GM20000 (cell line): Measurements from ENCODE around the gene FN3K.

Experiments used
- DNase-seq: peaks from one replicate; pipeline ENCODE4 v3.0.0; 2012; ENCODE audit warnings: low spot score
- TF ChIP-seq, protein P1 (sequence below): IDR thresholded peaks from 2 replicates; pipeline ENCODE4 v1.5.1; 2012; ENCODE audit warnings: mild to moderate bottlenecking, control low read depth; ENCODE audit errors: extremely low read depth, missing control alignments

Gene FN3K

DNA sequence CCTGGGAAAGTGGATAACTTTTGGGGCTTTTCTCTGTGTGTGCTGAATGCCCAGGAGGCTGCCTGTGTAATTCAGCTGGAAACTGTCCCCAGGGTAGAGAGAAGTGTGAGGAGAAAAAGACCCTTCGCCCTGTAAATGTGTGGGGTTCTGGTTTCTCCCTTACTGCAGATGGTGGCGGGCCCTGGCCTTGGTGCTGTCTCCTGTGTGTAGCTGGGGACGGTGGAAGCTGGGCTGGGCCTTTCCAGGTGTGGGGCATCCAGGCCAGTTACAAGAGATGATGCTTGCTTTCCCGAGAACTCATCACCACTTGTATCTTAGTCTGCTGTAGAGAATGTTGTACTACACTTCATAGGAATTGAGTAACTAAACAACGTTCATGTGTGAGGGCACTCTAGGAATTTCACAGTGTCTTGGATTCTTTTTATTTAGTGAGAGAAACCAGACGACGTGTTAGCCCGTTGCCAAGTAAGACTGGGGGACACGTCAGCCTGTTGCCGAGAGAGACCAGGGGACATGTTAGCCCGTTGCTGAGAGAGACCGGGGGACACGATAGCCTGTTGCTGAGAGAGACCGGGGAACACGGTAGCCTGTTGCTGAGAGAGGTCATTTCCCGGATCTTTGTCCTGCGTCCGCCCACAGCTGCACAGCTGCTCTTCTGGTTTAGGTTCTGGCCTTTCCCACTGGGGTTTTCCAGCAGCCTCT lies 59.5 kb downstream of the FN3K start:
- DNase-seq: no peak
- TF ChIP-seq, protein P1, sequence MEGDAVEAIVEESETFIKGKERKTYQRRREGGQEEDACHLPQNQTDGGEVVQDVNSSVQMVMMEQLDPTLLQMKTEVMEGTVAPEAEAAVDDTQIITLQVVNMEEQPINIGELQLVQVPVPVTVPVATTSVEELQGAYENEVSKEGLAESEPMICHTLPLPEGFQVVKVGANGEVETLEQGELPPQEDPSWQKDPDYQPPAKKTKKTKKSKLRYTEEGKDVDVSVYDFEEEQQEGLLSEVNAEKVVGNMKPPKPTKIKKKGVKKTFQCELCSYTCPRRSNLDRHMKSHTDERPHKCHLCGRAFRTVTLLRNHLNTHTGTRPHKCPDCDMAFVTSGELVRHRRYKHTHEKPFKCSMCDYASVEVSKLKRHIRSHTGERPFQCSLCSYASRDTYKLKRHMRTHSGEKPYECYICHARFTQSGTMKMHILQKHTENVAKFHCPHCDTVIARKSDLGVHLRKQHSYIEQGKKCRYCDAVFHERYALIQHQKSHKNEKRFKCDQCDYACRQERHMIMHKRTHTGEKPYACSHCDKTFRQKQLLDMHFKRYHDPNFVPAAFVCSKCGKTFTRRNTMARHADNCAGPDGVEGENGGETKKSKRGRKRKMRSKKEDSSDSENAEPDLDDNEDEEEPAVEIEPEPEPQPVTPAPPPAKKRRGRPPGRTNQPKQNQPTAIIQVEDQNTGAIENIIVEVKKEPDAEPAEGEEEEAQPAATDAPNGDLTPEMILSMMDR: no peak

DNA sequence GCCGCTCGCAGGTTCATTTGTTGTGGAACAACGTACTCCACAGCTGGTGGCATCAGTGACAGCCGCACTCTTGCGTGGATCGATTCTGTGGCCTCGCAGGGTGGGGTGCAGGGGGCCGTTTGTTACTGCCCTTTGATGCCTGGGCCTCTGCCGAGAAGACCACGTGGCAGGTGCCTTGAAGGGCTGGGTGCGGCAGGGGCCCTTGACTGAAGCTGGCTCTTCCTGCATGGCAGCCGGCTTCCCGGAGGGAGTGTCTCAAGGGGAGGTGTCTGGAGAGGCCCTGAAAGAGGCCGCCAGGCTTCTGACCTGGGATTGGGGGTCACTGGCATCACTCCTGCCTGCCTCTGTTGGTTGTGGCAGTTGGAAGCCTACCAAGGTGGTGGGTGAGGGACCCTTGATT lies 60.2 kb downstream of the FN3K start:
- no peak for DNase-seq

DNA sequence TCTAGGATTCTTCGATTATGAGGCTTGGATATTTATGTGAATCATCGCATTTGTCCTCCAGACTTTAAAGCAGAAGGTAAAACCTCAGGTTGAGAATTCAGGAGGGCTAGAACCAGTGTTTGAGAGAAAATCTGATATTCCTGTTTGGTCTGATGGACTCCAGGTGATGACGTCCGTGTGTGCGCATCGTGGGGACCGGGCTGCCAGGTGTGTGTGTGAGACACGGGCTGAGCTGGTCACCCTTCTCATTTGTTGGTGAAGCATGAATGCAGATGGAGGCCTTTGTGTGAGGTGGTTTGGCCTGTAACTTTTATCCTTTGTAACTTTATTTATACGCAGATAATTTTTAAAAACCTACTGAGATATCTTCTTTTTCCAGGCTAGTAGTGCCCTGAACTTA lies 61.6 kb downstream of the FN3K start:
- DNase-seq: no peak
- TF ChIP-seq, protein P1: no peak

More for the DNA sequence above, 60.2 kb downstream of the FN3K start:
- TF ChIP-seq, protein P1: no peak

DNA sequence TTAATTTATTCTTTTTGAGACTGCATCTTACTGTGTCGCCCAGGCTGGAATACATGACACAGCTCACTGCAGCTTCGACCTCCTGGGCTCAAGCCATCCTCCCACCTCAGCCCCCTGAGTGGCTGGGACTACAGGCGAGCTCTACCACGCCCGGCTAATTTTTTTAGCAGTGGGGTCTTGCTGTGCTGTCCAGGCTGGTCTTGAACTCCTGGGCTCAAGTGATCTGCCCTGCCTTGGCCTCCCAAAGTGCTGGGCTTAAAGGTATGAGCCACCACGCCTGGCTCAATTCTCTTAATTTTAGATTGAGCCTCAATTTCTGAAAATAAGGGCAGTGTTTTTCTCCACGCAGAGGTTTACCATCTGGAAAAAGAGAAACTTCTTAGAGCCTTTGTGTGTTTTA lies 63.3 kb downstream of the FN3K start:
- DNase-seq: no peak
- TF ChIP-seq, protein P1: no peak

DNA sequence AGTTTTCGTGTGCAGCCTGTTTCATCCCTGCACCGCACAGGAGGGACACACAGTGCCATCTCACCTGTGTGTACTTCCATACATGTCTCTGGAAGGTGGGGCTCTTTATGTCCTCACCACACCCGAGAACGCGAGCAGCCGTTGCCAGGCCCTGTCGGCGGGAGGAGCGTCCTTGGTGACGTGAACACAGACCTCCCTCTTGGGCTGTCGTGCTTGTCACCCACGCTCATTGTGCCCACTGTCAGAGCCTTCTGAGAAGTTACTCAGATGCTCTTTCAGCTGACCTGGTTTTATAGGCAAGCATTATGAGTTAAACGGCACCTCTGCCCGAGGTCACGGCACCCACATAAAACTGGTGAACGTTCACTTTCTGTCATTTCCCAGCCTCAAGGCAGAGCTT lies 64.2 kb downstream of the FN3K start:
- no peak for DNase-seq
- TF ChIP-seq, protein P1: no peak
